Fibroblast of lung (primary cell): ENCODE results near the gene ACAA1. TPM values are rescaled to one million over a fixed set of nuclear protein-coding genes. Genes with fewer than 3 reads are reported as not detected.
A peak's percentile ranks its signal among the peaks of the same experiment; 100 is the strongest.
"Not testable (repeated sequence)": the region's sequence is repeated elsewhere in the genome, so short reads cannot be mapped to it uniquely, and the experiment has no call there.

Experiments
- DNase-seq, 2 donors: peaks; one replicate each; pipeline versions ENCODE4 v3.0.0 to v3.0.0-alpha.2; 2010; ENCODE audit warnings: low read depth in 2 of 2
- H2AFZ ChIP-seq: 2 replicates; pipeline ENCODE4 v1.5.1; 2012; ENCODE audit warnings: low read length, control low read depth, inconsistent platforms
- H3K27ac ChIP-seq: 2 replicates; pipeline ENCODE4 v1.5.1; 2011; ENCODE audit warnings: low read length, control low read depth; ENCODE audit not compliant: insufficient read depth
- H3K27me3 ChIP-seq: 2 replicates; pipeline ENCODE4 v1.5.1; 2011; ENCODE audit warnings: mild to moderate bottlenecking, low read length; ENCODE audit not compliant: control insufficient read depth, insufficient read depth
- H3K36me3 ChIP-seq: 2 replicates; pipeline ENCODE4 v1.5.1; 2011; ENCODE audit warnings: low read length; ENCODE audit not compliant: control insufficient read depth, insufficient read depth
- H3K4me1 ChIP-seq: 2 replicates; pipeline ENCODE4 v1.5.1; 2011; ENCODE audit warnings: low read length; ENCODE audit not compliant: control insufficient read depth, insufficient read depth; ENCODE audit errors: extremely low read depth
- H3K4me2 ChIP-seq: 2 replicates; pipeline ENCODE4 v1.5.1; 2011; ENCODE audit warnings: low read length, control low read depth; ENCODE audit not compliant: insufficient read depth; ENCODE audit errors: extremely low read depth
- H3K4me3 ChIP-seq, 4 experiments: fragments of 200-600 bp in 1 of 4; sonication (generic) in 1 of 4; replicated peaks in 1 of 4; 2 replicates each; pipeline ENCODE4 v1.5.1; 2011 to 2016; ENCODE audit warnings: low read length in 4 of 4, low read depth in 3 of 4, mild to moderate bottlenecking in 3 of 4, control low read depth in 2 of 4, inconsistent platforms in 1 of 4, mixed read lengths in 1 of 4; ENCODE audit not compliant: insufficient read depth in 1 of 4; ENCODE audit errors: control extremely low read depth in 1 of 4
- H3K79me2 ChIP-seq: 2 replicates; pipeline ENCODE4 v1.5.1; 2012; ENCODE audit warnings: mild to moderate bottlenecking, low read length, inconsistent platforms; ENCODE audit not compliant: control insufficient read depth, insufficient read depth
- H3K9ac ChIP-seq: 2 replicates; pipeline ENCODE4 v1.5.1; 2011; ENCODE audit warnings: mild to moderate bottlenecking, low read length, control low read depth; ENCODE audit not compliant: insufficient read depth
- H3K9me3 ChIP-seq: 2 replicates; pipeline ENCODE4 v1.5.1; 2012; ENCODE audit warnings: low read depth, low read length; ENCODE audit not compliant: control insufficient read depth, insufficient read depth
- H4K20me1 ChIP-seq: 2 replicates; pipeline ENCODE4 v1.5.1; 2011; ENCODE audit warnings: low read length; ENCODE audit not compliant: control insufficient read depth, insufficient read depth; ENCODE audit errors: extremely low read depth
- EZH2 ChIP-seq: IDR thresholded peaks from 2 replicates; pipeline ENCODE4 v1.5.1; 2012; ENCODE audit warnings: low read length, control low read depth, mild to moderate bottlenecking; ENCODE audit errors: missing control alignments
- polyA plus RNA-seq, 2 donors: library from polyadenylated mRNA; depleted of rRNA in 1 of 2; stranded (reverse) in 1 of 2; unstranded in 1 of 2; fragments of >200 nt; gene quantifications; 2 replicates each; pipeline ENCODE4 v1.2.1, GENCODE V29; 2011 to 2012; ENCODE audit warnings: missing spikeins in 1 of 2
- total RNA-seq: library from RNA; depleted of rRNA; stranded (reverse); fragments of >200 nt; gene quantifications from 2 replicates; pipeline ENCODE4 v1.2.1, GENCODE V29; 2014
- TF ChIP-seq, protein P1 (sequence below), 2 donors: IDR thresholded peaks in 1 of 2; conservative IDR thresholded peaks in 1 of 2; 1 replicate in 1 of 2; 2 replicates in 1 of 2; pipeline ENCODE4 v1.5.1; 2011 to 2012; ENCODE audit warnings: low read length in 2 of 2, control low read depth in 1 of 2, inconsistent platforms in 1 of 2, low read depth in 1 of 2, mild to moderate bottlenecking in 1 of 2

ACAA1 gene
- total and polyA plus RNA-seq, 2 donors (not counting 1 experiment from before 2014, with no cell fraction given): 40.6 to 41.0 TPM

DNA sequence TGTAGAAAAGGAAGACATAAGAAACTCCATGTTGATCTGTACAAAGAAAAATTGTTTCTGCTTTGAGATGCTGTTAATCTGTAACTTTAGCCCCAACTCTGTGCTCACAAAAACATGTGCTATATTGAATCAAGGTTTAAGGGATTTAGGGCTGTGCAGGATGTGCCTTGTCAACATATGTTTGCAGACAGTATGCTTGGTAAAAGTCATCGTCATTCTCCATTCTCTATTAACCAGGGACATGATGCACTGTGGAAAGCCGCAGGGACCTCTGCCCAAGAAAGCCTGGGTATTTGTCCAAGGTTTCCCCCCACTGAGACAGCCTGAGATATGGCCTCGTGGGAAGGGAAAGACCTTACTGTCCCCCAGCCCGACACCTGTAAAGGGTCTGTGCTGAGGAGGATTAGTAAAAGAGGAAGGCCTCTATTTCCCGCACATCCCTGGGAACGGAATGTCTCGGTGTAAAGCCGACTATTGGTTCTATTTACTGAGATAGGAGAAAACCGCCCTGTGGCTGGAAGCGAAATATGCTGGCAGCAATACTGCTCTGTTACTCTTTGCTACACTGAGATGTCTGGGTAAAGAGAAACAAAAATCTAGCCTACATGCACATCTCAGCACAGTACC lies 2.3 kb downstream of the ACAA1 start:
- H3K27ac ChIP-seq, H3K4me3 ChIP-seq, H3K9me3 ChIP-seq, H3K27me3 ChIP-seq, H2AFZ ChIP-seq, H3K9ac ChIP-seq, H3K4me1 ChIP-seq, H4K20me1 ChIP-seq, DNase-seq, H3K4me2 ChIP-seq, H3K36me3 ChIP-seq: not testable (repeated sequence)
- H3K79me2 ChIP-seq: peaks cover 15% of the 10 kb centered on the region

DNA sequence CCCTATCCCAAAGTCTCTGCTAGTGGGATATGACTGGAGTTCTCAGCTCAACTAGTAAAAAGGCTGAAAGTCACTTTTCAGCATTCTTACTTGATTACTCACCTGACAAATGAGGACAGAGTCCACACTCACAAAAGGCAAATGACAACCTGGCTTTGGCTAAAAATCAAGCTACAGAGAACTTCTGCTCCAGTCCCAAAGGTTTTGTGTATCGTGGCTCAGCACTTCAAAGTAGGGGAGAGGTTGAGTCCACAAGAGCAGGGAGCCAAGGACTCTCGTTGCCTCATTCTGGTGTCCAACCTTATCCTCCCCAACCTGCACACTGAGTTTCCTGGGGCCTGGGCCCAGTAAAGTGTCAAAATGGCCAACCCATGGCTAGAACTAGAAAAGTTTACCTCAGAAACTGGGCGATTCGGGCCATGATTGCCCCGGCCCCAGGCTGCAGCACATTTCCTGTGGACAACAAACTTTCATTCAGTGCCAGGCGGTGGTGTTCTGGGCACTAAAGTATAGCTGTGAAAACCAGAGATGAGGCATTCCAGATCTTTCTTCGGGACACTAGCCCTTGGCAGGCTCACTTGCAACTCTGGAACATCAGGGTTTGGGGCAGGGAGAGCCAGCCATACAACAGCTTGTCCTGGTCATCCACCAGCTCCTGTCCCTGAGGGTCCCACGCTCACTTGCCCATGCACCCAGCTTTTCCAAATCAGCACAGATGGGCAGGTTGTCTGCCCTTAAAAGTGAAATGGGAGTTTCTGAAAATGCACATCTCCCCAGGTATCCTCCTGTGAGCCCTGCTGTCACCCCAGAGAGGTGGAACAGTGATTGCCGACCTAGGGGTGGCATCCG lies 3.1 kb downstream of the ACAA1 start:
- DNase-seq: peak in 1 of 2 donors; percentile 4
- H2AFZ ChIP-seq: no peak overlapping the region
- H3K9ac ChIP-seq: no peak overlapping the region
- no peaks in the 10 kb centered on the region for H4K20me1 ChIP-seq
- H3K4me2 ChIP-seq: no peak overlapping the region
- no peak overlapping the region for H3K27ac ChIP-seq
- H3K36me3 ChIP-seq: peaks cover 5% of the 10 kb centered on the region
- TF ChIP-seq, protein P1, sequence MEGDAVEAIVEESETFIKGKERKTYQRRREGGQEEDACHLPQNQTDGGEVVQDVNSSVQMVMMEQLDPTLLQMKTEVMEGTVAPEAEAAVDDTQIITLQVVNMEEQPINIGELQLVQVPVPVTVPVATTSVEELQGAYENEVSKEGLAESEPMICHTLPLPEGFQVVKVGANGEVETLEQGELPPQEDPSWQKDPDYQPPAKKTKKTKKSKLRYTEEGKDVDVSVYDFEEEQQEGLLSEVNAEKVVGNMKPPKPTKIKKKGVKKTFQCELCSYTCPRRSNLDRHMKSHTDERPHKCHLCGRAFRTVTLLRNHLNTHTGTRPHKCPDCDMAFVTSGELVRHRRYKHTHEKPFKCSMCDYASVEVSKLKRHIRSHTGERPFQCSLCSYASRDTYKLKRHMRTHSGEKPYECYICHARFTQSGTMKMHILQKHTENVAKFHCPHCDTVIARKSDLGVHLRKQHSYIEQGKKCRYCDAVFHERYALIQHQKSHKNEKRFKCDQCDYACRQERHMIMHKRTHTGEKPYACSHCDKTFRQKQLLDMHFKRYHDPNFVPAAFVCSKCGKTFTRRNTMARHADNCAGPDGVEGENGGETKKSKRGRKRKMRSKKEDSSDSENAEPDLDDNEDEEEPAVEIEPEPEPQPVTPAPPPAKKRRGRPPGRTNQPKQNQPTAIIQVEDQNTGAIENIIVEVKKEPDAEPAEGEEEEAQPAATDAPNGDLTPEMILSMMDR (conservative IDR thresholded peaks at IDR 0.05 in 1 of 2, IDR thresholded peaks at IDR 0.05 in 1 of 2; ENCODE audit: low read depth in 1 of 2, low read length in 2 of 2): no peak
- no peak for TF ChIP-seq EZH2
- no peaks in the 10 kb centered on the region for H3K9me3 ChIP-seq
- H3K4me1 ChIP-seq: peaks cover 6% of the 10 kb centered on the region
- H3K27me3 ChIP-seq: no peaks in the 10 kb centered on the region
- H3K79me2 ChIP-seq: peaks cover 11% of the 10 kb centered on the region
- no peak overlapping the region for H3K4me3 ChIP-seq

DNA sequence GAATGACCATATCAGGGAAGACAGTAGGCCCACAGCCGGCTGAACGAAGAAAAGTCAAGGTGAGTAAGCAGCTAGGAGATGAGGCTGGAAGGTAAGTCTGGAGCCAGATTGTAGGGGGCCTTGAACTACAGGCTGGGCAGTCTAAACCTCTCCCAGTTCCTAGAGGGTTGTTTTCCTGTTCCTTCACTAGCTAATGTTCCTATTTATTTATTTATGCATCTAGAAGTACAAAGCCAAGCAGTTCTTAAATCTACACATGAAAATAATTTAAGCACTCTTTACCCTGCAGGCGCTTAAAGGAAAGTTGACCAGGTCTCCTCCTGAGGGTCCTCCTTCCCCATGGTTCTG lies 3.7 kb downstream of the ACAA1 start:
- DNase-seq: no peak
- Histone ChIP-seq H2AFZ (no peak overlapping the region), H3K79me2 (peaks cover 11% of the 10 kb centered on the region), H4K20me1 (no peaks in the 10 kb centered on the region), H3K27me3 (no peaks in the 10 kb centered on the region), H3K27ac (no peak overlapping the region), H3K4me1 (peaks cover 6% of the 10 kb centered on the region), H3K9ac (no peak overlapping the region), H3K4me2 (no peak overlapping the region), H3K4me3 (no peak overlapping the region), H3K36me3 (peaks cover 5% of the 10 kb centered on the region), H3K9me3 (no peaks in the 10 kb centered on the region)
- TF ChIP-seq EZH2: no peak
- TF ChIP-seq, protein P1 (conservative IDR thresholded peaks at IDR 0.05 in 1 of 2, IDR thresholded peaks at IDR 0.05 in 1 of 2; ENCODE audit: low read depth in 1 of 2, low read length in 2 of 2): no peak
